NCI-H2107 treated with DMSO at 0.1 percent for 48 hours (cell line): ENCODE measurements around the gene VAMP5.

Experiments used
- DNase-seq: peaks from one replicate; lab custom pipeline; 2025; ENCODE audit not compliant: unreplicated experiment; lab: John Stamatoyannopoulos, UW

VAMP5 gene

DNA sequence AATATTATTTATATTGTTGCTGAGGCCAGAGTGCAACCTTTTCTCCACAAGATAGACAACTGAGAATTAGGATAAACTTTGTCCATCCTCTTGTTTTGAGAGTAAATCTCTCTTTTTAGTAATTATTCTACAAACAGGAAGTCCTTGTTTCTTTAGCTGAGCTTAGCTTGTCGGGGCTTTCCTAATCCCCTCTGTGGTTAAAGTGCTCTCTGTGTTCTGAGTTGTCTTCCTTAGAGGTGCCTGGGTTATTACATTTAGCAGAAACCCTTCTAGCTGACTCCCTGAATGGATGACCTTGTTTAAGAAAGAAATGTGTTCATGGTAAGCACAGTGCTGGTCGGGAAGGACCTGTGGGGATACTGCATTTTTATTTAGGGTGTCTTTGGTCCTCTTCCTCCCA lies 44.4 kb downstream of the VAMP5 start:
- DNase-seq: no peak

DNA sequence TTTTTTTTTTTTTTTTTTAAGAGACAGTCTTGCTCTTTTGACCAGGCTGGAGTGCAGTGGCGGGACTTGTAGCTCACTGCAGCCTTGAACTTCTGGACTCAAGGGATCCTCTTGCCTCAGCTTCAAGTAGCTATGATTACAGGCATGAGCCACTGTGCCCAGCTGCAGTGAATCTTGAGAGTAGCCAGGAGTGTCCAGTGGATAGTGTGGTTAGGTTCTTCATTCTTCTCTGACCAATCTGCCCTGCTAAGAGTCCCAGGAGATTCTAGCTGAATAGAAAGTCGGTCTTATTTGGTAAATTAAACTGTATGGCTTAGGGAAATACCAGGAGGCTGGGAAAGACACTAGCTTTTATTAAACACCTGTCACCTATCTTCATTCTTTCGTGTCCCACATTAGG lies 47.1 kb downstream of the VAMP5 start:
- DNase-seq: no peak

DNA sequence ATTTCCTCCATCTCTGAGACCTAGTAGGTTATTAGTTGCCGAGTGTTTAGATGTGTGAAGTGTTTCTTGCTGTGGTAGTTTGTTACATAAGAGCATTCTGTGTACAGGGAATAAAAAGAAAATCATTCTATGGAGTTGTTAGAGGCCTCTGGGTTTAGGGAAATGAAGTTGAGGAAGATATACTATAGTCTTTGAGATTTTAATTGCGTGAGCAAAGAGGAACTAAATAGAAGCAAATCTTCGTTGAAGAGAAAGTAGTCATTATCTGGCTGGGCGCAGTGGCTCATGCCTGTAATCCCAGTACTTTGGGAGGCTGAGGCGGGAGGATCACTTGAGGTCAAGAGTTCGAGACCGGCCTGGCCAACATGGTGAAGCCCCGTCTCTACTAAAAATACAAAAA lies 50.8 kb downstream of the VAMP5 start:
- DNase-seq: no peak

DNA sequence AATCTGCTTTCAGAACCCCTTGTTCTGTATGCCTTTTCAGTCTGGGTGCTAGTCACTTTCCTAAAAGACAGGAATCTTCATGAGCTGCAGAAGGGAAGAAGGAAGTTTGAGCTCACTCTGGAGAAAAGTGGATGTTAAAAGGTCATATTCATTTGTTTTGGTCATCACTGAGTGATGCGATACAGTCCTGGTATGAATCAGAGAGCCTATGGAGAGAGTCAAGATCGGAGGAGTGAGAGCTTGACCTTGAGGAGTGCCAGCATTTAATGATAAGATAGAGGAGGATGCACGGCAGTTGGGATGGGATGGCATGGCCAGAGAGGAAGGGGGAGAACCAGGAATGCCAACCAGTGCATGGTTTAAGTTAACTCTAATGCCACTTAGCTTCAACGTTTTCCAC lies 51.4 kb downstream of the VAMP5 start:
- DNase-seq: no peak

DNA sequence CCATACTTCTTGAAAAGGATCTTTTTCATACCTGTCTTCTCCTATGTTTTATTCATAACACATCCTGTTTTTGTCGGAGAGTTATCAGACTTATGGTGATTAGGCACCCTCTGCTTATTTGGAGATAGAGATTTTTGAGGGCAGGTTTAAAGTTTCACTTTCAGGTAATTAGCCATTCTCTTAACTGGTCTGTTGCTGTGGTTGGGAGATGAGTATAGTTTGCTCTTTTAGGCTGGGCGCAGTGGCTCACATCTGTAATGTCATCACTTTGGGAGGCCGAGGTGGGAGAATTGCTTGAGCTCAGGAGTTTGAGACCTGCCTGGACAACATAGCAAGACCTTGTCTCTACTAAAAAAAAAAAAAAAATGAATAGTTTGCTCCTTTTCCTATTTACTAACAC lies 58.5 kb downstream of the VAMP5 start:
- no peak for DNase-seq
